ENCODE results near the gene ZNF629.
A peak's percentile ranks its signal among the peaks of the same experiment; 100 is the strongest.
"Not testable (repeated sequence)": the region's sequence is repeated elsewhere in the genome, so short reads cannot be mapped to it uniquely, and the experiment has no call there.

ZNF629 gene

GRCh38 chr16:30786936-30787612, at the start of gene ZNF629:
TSS of gene ZNF629 (minus strand) at chr16:30787205. CDS start at chr16:30784482, 2,723 bp downstream.
- peak in 1 of 2 donors; percentile 26 for DNase-seq

GRCh38 chr16:30834130-30834740, 47.2 kb upstream of the ZNF629 start:
- no peak for DNase-seq

- DNase-seq, result no peak
Measured at GRCh38 chr16:30830072-30830417, 43.0 kb upstream of the ZNF629 start.

- no peak for DNase-seq
Measured at GRCh38 chr16:30829130-30830071, 42.4 kb upstream of the ZNF629 start.

- no peak for DNase-seq
Measured at GRCh38 chr16:30821891-30822290, 34.9 kb upstream of the ZNF629 start.

GRCh38 chr16:30821441-30821840, 34.4 kb upstream of the ZNF629 start:
- DNase-seq, result not testable (repeated sequence)

- DNase-seq, result no peak
Measured at GRCh38 chr16:30820952-30821421, 34.0 kb upstream of the ZNF629 start.

- no peak for DNase-seq
Measured at GRCh38 chr16:30816769-30817168, 29.8 kb upstream of the ZNF629 start.

GRCh38 chr16:30813821-30814189, 26.8 kb upstream of the ZNF629 start:
- DNase-seq, result no peak

- not testable (repeated sequence) for DNase-seq
Measured at GRCh38 chr16:30809675-30810074, 22.7 kb upstream of the ZNF629 start.

- DNase-seq, result not testable (repeated sequence)
Measured at GRCh38 chr16:30808890-30809426, 22.0 kb upstream of the ZNF629 start.

- DNase-seq, result no peak
Measured at GRCh38 chr16:30808146-30808545, 21.1 kb upstream of the ZNF629 start.

GRCh38 chr16:30805370-30806169, 18.6 kb upstream of the ZNF629 start:
- DNase-seq, result peak; percentile 53 to 58

- DNase-seq, result no peak
Measured at GRCh38 chr16:30805056-30805369, 18.0 kb upstream of the ZNF629 start.

GRCh38 chr16:30802936-30803335, 15.9 kb upstream of the ZNF629 start:
- DNase-seq, result no peak

GRCh38 chr16:30797670-30798309, 10.8 kb upstream of the ZNF629 start:
- DNase-seq, result no peak

- DNase-seq, result no peak
Measured at GRCh38 chr16:30794634-30795033, 7.6 kb upstream of the ZNF629 start.

GRCh38 chr16:30793508-30794069, 6.6 kb upstream of the ZNF629 start:
- no peak for DNase-seq

- DNase-seq, result no peak
Measured at GRCh38 chr16:30787613-30788378, 791 bp upstream of the ZNF629 start.

GRCh38 chr16:30786115-30786935, 680 bp downstream of the ZNF629 start:
- no peak for DNase-seq

All from CD4-positive, alpha-beta T cell treated with Interleukin-4 for 1 hour (primary cell).